ENCODE measurements around the gene ICAM2. TPM values are rescaled to one million over a fixed set of nuclear protein-coding genes. Genes with fewer than 3 reads are reported as not detected.

The ICAM2 gene
- total and polyA plus RNA-seq, 7 donors, result 6.0 to 59.5 (median 28.5) TPM

DNA sequence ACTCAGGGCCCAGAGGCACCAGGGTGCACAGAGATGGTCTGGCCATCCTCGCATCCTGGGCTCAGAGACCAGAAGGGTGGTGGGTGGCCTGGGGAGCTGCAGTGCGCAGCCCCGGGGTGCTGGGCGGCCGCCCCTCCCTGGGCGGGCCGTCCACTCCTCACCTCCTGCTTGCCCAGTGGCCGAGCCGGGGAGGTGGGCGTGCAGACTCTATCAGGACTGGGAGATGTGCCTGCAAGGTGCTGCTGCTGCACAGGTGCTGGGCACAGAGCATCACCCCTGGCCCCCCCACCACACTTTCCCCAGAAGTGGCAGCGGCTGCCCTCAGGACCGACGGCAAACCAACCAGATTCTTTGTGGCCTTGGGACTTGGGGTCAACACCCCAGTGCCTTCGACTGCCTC is 47.6 kb downstream of the ICAM2 start, which contains the start of gene SCN4A:
SCN4A (minus strand) TSS at position 123 of the 400 bp plus-strand sequence; CDS start at position 46, 77 bp downstream.
- TF ChIP-seq POLR2AphosphoS5 (IDR thresholded peaks at IDR 0.05), result no peak
- H3K9me3 ChIP-seq, result no peaks in the 10 kb centered on the region
- H3K27ac ChIP-seq, result no peak within 1 kb of the TSS
- intact Hi-C loops (cut with DNase I), result no loop called here
- peaks cover 0 to 12% (median 0%) of the 10 kb centered on the region in 3 donors for H3K27me3 ChIP-seq
- no peak for DNase-seq
- WGBS, 2 donors, result 93 to 95% methylated on average over 14 of the region's 14 CpGs
- no peak within 1 kb of the TSS for H3K4me3 ChIP-seq
- H3K36me3 ChIP-seq, result no peaks in the 10 kb centered on the region
- no peaks in the 10 kb centered on the region for H3K4me1 ChIP-seq

DNA sequence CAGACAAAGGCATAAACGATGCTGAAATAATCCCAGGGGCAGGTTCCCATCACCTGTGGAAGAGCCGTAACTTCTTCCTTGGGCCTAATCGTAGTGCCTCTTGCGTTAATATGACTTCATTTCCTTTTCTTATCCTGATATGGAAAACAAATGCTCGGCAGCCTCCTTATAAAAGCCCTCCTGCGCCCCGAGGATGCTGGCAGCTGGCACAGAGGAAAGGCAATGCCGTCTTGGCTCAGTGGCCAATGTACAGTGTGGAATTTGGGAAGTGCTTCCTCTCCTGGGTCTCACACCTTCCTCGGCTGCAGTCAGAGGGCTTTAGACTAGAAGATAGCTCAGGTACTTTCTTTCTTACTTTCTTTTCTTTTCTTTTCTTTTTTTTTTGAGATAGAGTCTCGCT is 51.2 kb downstream of the ICAM2 start:
- 73 to 85% methylated on average over 10 of the region's 10 CpGs for WGBS, 2 donors

DNA sequence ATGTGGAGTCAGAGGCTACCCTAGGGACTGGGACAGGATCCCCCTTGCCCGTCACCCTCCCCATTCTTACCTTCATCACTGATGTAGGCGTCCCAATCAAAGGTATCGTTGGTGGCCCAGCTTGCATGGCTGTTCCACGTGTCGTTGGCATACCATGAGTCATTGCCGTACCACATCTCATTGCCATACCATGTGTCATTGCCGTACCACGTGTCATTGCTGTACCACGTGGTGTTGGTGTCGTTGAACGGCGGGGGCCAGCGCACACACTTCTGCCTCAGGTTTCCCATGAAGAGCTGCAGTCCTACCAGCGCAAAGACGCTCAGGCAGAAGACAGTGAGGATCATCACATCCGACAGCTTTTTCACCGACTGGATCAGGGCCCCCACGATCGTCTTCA is 52.5 kb downstream of the ICAM2 start:
- intact Hi-C loops (cut with DNase I), result no loop called here
- 86 to 89% methylated on average over 19 of the region's 19 CpGs for WGBS, 2 donors

More for the DNA sequence above, 51.2 kb downstream of the ICAM2 start:
- intact Hi-C loops (cut with DNase I), result no loop called here
- no peak for TF ChIP-seq EP300 (IDR thresholded peaks at IDR 0.05)
- H3K9me3 ChIP-seq, result no peaks in the 10 kb centered on the region
- H3K36me3 ChIP-seq, result no peaks in the 10 kb centered on the region
- no peak overlapping the region for H3K4me3 ChIP-seq
- DNase-seq, result no peak
- no peaks in the 10 kb centered on the region for H3K27me3 ChIP-seq
- H3K4me1 ChIP-seq, result no peaks in the 10 kb centered on the region
- no peak overlapping the region for H3K27ac ChIP-seq

DNA sequence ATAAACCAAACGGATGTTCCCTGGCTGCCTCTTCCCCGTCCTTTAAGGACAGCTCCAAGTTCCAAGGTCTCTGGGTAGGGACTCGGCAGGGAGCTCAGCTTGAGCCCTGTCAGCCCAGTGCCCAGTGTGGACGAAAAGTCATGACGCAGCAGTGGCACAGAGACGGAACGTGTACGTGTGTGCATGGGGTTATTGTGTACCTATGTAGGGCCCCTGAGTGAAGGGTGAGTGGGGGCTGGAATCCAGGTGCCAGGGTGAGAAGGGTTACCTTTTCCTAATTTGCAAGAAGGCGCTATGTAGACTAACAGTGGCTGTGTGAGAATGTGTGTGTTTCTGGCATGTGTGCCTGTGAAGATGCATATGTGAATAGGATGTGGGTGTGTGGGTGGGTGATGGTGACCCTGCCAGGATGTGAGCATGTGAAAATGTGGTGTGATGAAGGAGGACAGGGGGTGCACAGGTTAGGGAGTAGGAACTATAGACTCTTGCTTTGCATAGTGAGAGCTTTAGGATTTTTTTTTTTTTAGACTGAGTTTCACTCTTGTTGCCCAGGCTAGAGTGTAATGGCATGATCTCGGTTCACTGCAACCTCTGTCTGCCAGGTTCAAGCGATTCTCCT is 53.7 kb downstream of the ICAM2 start:
- Histone ChIP-seq H3K9me3 (no peaks in the 10 kb centered on the region), H3K27me3 (no peaks in the 10 kb centered on the region), H3K4me3 (no peak overlapping the region), H3K4me1 (peaks cover 0 to 2% (median under 1%) of the 10 kb centered on the region in 4 donors), H3K36me3 (no peaks in the 10 kb centered on the region), H3K27ac (no peak overlapping the region)
- WGBS, 2 donors, result 74 to 79% methylated on average over 11 of the region's 11 CpGs
- intact Hi-C loops (cut with DNase I), result no loop called here
- TF ChIP-seq POLR2AphosphoS5 (IDR thresholded peaks at IDR 0.05) (no peak), EP300 (IDR thresholded peaks at IDR 0.05) (no peak), POLR2A (IDR thresholded peaks at IDR 0.05) (no peak)
- no peak for DNase-seq

More for the DNA sequence above, 52.5 kb downstream of the ICAM2 start:
- TF ChIP-seq POLR2AphosphoS5 (IDR thresholded peaks at IDR 0.05) (no peak), POLR2A (IDR thresholded peaks at IDR 0.05) (no peak), EP300 (IDR thresholded peaks at IDR 0.05) (no peak)
- TF ChIP-seq, protein P1, sequence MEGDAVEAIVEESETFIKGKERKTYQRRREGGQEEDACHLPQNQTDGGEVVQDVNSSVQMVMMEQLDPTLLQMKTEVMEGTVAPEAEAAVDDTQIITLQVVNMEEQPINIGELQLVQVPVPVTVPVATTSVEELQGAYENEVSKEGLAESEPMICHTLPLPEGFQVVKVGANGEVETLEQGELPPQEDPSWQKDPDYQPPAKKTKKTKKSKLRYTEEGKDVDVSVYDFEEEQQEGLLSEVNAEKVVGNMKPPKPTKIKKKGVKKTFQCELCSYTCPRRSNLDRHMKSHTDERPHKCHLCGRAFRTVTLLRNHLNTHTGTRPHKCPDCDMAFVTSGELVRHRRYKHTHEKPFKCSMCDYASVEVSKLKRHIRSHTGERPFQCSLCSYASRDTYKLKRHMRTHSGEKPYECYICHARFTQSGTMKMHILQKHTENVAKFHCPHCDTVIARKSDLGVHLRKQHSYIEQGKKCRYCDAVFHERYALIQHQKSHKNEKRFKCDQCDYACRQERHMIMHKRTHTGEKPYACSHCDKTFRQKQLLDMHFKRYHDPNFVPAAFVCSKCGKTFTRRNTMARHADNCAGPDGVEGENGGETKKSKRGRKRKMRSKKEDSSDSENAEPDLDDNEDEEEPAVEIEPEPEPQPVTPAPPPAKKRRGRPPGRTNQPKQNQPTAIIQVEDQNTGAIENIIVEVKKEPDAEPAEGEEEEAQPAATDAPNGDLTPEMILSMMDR (IDR thresholded peaks at IDR 0.05), result no peak
- H3K9me3 ChIP-seq, result no peaks in the 10 kb centered on the region
- H3K4me1 ChIP-seq, result no peaks in the 10 kb centered on the region
- H3K4me3 ChIP-seq, result no peak overlapping the region
- H3K27ac ChIP-seq, result no peak overlapping the region
- no peaks in the 10 kb centered on the region for H3K36me3 ChIP-seq
- H3K27me3 ChIP-seq, result no peaks in the 10 kb centered on the region
- no peak for DNase-seq

DNA sequence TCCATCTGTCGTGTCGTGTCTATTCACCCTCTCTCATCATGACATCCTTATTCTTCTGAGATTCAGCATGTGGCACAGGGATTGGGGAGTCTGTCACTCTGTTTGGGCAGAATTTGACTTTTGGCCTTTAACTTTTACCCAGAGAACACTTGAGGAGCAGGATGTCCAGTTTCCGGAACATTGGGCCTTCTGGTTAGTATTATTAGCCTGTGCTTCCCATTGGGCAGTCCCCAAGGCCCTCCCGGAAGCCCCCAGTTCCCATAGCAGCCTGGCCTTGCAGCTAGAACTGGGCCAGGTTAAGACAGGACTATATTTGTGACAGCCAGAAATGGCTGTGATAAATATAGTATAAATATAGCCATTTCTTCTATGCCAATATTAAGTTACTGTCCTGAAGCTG is 57.3 kb downstream of the ICAM2 start:
- TF ChIP-seq POLR2AphosphoS5 (IDR thresholded peaks at IDR 0.05) (peak in 1 of 4 donors; percentile 27), POLR2A (IDR thresholded peaks at IDR 0.05) (no peak), EP300 (IDR thresholded peaks at IDR 0.05) (no peak)
- TF ChIP-seq, protein P1 (IDR thresholded peaks at IDR 0.05), result no peak
- Histone ChIP-seq H3K36me3 (no peaks in the 10 kb centered on the region), H3K27ac (peak overlapping the region in 2 of 4 donors; percentile 14 to 53), H3K9me3 (no peaks in the 10 kb centered on the region), H3K27me3 (peaks cover 0 to 7% (median 0%) of the 10 kb centered on the region in 3 donors), H3K4me3 (no peak overlapping the region), H3K4me1 (peaks cover 0 to 10% (median 2%) of the 10 kb centered on the region in 4 donors)
- WGBS, 2 donors, result 89 to 92% methylated on average over 4 of the region's 4 CpGs
- no peak for DNase-seq
- intact Hi-C loops (cut with DNase I), result no loop called here

DNA sequence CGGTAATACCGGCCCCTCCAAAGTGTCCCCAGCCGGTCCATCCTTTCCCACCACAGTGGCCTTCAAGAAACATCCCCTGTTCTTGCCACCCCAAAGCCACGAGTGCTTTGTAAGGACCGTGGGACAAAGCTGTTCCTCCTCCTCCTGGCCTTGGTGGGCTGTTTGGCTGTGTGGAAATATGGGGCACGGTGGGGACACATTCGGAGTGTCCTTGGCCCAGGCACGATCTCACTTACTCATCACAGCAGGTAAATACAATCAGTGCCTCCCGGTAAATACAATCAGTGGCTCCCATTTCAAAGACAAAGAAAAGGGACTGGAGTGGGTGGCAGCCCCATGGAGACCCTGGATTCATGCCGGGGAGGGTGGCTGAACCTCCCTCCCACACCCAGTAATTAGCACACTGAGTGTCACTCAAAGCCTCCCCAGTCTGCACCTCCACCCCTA is 58.1 kb downstream of the ICAM2 start:
- H3K4me3 ChIP-seq, result no peak overlapping the region
- H3K27me3 ChIP-seq, result peaks cover 0 to 7% (median 0%) of the 10 kb centered on the region in 3 donors
- TF ChIP-seq POLR2AphosphoS5 (IDR thresholded peaks at IDR 0.05) (no peak), EP300 (IDR thresholded peaks at IDR 0.05) (no peak), POLR2A (IDR thresholded peaks at IDR 0.05) (no peak)
- TF ChIP-seq, protein P1 (IDR thresholded peaks at IDR 0.05), result no peak
- WGBS, 2 donors, result 52 to 71% methylated on average over 10 of the region's 10 CpGs
- H3K36me3 ChIP-seq, result no peaks in the 10 kb centered on the region
- no peak for DNase-seq
- H3K27ac ChIP-seq, result peak overlapping the region in 1 of 4 donors; percentile 42
- H3K9me3 ChIP-seq, result no peaks in the 10 kb centered on the region
- peaks cover 0 to 10% (median 2%) of the 10 kb centered on the region in 4 donors for H3K4me1 ChIP-seq
- intact Hi-C loops (cut with DNase I), result no loop called here

Measured in sigmoid colon (tissue), 7 donors.